CD4-positive, alpha-beta T cell treated with Interleukin-1 beta for 1 hour (primary cell): Measurements from ENCODE around the gene POLG.
"Not testable (repeated sequence)": the region's sequence is repeated elsewhere in the genome, so short reads cannot be mapped to it uniquely, and the experiment has no call there.

Experiments
- DNase-seq, 2 donors: peaks; one replicate each; pipeline ENCODE4 v3.0.0-alpha.2; 2020 to 2022

The POLG gene

GRCh38 chr15:89323825-89324224 is 10.8 kb downstream of the POLG start:
- no peak for DNase-seq

- no peak for DNase-seq
Measured at GRCh38 chr15:89322822-89323221, 11.8 kb downstream of the POLG start.

- DNase-seq = no peak
Measured at GRCh38 chr15:89321521-89322410, 12.9 kb downstream of the POLG start.

- DNase-seq = no peak
Measured at GRCh38 chr15:89320200-89320599, 14.4 kb downstream of the POLG start.

GRCh38 chr15:89319678-89320077 is 14.9 kb downstream of the POLG start:
- no peak for DNase-seq

- DNase-seq = no peak
Measured at GRCh38 chr15:89317186-89317720, 17.4 kb downstream of the POLG start.

- no peak for DNase-seq
Measured at GRCh38 chr15:89316504-89316903, 18.1 kb downstream of the POLG start.

- no peak for DNase-seq
Measured at GRCh38 chr15:89315375-89315929, 19.2 kb downstream of the POLG start.

GRCh38 chr15:89309993-89310392 is 24.6 kb downstream of the POLG start:
- DNase-seq = no peak

GRCh38 chr15:89308236-89308635 is 26.4 kb downstream of the POLG start:
- no peak for DNase-seq

GRCh38 chr15:89307791-89308190 is 26.8 kb downstream of the POLG start:
- no peak for DNase-seq

GRCh38 chr15:89307046-89307587 is 27.5 kb downstream of the POLG start:
- no peak for DNase-seq

GRCh38 chr15:89305395-89305794 is 29.2 kb downstream of the POLG start:
- no peak for DNase-seq

GRCh38 chr15:89303986-89304385 is 30.6 kb downstream of the POLG start:
- DNase-seq = no peak

- no peak for DNase-seq
Measured at GRCh38 chr15:89301304-89302089, 33.1 kb downstream of the POLG start.

GRCh38 chr15:89299896-89300295 is 34.7 kb downstream of the POLG start:
- no peak for DNase-seq

GRCh38 chr15:89293012-89293411 is 41.6 kb downstream of the POLG start:
- no peak for DNase-seq

- DNase-seq = no peak
Measured at GRCh38 chr15:89291934-89292438, 42.6 kb downstream of the POLG start.

GRCh38 chr15:89283201-89283600 is 51.4 kb downstream of the POLG start:
- DNase-seq = no peak

- DNase-seq = no peak
Measured at GRCh38 chr15:89282631-89283030, 52.0 kb downstream of the POLG start.

GRCh38 chr15:89278307-89278706 is 56.3 kb downstream of the POLG start:
- DNase-seq = no peak

- not testable (repeated sequence) for DNase-seq
Measured at GRCh38 chr15:89277281-89277680, 57.3 kb downstream of the POLG start.
